Stimulated activated CD8-positive, alpha-beta memory T cell treated with anti-CD3 and anti-CD28 coated beads, Interleukin-2, amount 100 ng/mL, for 48 hours (primary cell): ENCODE measurements around the gene SLC37A3.
"Not testable (repeated sequence)": the region's sequence is repeated elsewhere in the genome, so short reads cannot be mapped to it uniquely, and the experiment has no call there.

Source experiments
- DNase-seq, 2 donors: peaks; one replicate each; pipeline ENCODE4 v3.0.0-alpha.2; 2020; ENCODE audit warnings: low read depth in 2 of 2

Gene SLC37A3

GRCh38 chr7:140347218-140347617, 51.1 kb downstream of the SLC37A3 start:
- DNase-seq: no peak

DNA sequence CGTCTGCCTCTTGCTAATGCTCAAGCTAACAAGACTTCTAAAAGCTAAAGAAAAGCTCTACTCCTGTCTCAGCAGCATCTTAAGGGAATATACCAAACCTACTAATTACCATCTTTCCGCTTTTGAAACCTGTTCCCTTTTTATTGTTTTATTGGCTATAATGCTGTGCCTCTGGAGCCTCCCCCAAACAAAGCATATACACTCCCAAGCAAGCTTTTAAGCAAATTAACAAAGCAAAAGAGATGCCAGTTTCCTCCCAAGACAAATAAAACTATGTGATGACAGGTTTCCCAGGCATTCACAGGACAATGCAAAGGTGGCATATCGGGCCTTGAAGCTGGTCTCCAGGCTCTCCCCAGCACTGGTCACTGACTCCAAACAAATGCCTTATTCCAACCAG, 52.9 kb downstream of the SLC37A3 start:
- no peak for DNase-seq

GRCh38 chr7:140342727-140343514, 55.4 kb downstream of the SLC37A3 start:
- DNase-seq: no peak

DNA sequence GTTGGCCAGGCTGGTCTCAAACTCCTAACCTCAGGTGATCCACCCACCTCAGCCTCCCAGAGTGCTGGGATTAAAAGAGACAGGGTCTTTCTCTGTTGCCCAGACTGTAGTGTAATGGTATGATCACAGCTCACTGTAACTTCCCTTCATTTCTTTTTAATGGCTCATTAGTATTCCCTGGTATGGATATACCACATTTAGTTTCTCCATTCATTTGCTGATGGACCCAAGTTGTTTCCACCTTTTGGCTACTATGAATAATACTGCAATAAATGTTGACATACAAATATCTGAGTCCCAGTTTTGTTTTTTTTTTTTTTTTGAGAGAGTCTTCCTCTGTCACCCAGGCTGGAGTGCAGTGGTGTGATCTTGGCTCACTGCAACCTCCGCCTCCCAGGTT, 59.4 kb downstream of the SLC37A3 start:
- not testable (repeated sequence) for DNase-seq

DNA sequence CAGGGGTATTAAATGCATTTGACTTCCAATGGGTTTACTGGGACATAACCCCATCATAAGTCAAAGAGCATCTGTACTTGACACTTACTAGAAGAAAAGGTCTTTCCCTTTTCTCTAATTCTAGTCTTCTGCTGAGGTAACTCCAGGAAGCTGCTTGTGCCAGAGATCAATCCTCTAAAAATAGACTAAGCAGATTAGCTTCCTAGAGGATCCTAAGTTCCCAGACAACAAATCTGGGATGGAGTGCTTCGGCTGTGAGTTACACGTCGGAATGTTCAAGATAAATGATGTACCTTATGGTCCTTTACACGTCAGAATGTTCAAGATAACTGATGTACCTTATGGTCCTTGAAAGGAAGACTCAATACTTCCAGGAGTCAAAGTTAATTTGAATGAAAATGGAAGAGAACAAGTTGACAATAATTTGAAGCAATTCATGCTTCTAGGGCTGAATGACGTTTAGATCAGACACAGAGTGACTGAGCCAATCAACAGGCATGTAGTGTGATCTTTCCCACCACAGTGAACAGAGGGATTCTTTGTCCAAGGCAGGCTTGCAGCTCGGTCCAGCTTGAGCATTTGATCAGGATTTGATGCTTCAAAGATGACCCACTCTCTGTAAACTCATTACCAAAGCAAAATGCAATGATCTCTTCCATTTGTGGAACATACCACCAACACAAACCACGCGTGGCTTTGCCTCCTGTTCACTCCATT, 63.8 kb downstream of the SLC37A3 start:
- no peak for DNase-seq

DNA sequence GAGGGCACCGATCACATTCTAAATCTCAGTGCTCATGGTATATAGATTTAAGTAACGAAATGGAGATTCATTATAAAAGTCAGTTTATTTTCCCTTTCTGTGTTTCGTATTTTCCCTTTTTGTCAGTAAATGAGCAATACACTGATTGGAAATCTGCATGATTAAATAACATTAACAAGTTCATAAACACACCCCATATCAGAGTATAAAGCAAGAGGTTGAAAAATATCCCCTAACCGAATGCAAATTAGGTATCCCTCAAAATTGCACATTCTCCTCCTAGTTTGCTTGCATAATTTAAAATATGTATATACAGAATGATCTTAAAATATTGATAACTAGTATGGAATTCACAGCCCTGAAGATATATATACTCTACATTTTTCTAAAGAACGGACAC, 64.6 kb downstream of the SLC37A3 start:
- DNase-seq: no peak

- DNase-seq: no peak
Observed at GRCh38 chr7:140333223-140333622, 65.1 kb downstream of the SLC37A3 start.

DNA sequence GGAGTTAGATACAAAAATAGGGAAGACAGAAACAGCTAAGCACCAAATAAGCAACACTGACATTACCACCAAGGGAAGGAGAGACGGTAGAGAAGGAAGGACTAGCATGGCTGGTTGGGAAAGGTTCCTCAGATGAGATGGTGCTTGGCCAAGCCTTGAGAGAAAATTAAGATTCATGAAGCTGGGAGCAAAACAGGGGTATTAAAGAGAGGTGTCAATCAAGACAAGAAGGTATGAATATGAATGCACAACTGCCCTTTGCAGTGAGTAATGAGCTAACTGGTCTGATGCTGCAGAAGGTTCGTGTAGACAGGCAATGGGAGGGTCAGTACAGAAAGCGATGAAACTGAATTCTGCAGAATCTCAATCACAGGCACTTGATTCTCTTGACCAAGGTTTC, 67.7 kb downstream of the SLC37A3 start:
- no peak for DNase-seq

DNA sequence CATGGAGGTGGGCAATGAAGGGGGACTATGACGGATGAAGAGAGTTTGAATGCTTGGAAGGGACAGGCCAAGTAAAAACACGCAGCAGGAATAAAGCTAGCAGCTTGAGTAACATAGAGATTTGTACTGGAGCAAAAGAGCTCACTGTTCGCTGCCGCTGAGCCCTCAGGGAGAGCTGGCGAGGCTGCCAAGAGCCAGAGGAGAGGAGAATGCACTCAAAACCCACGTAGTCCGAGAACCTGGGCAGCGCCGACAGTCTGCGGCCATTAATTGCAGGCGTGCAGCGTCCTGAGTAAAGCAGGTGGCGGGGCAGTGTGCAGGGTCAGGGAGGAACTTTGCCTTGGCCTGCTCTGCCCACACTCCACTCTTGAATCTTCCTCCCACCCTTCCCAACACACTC, 68.2 kb downstream of the SLC37A3 start:
- DNase-seq: no peak

DNA sequence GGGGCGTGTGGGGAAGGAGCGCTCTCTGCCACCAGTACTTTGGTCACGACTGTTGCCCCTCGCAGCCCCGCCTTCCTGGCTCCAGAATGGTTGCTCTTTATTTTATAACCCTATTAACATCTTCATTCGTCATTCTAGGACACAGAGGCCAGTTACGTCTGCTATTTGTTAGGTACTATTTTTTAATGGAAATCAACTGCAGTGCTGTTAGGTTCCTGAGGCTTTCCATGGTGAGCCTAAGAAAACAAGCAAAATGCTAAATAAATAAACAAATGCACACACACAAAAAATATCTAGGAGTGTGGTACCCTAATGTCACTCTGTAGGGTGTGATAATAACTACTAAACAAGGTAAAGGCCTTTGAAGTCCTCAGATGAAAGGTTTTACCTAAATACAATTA, 71.1 kb downstream of the SLC37A3 start:
- DNase-seq: no peak

- DNase-seq: peak in 1 of 2 donors; percentile 14
Observed at GRCh38 chr7:140326116-140326928, 72.0 kb downstream of the SLC37A3 start.

GRCh38 chr7:140325600-140325999, 72.7 kb downstream of the SLC37A3 start:
- no peak for DNase-seq

DNA sequence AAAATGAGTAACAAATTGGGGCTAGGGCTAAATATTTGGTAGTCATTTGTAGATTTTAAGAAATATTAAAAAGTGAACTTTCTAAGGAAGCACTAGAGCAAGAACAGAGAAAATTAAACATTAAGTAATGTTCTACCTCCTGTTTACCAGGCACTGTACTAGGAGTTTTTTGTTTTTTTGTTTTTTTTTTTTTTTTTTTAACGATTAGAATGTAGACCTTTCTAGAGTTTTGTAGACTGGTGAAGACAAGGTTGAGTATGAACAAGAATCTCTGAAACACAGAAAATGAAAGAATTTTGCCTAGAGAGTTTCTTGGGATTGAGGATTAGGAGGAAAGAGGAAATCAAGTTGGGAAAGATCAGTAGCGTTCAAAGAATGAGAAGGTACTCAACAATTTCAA, 73.6 kb downstream of the SLC37A3 start:
- no peak for DNase-seq

DNA sequence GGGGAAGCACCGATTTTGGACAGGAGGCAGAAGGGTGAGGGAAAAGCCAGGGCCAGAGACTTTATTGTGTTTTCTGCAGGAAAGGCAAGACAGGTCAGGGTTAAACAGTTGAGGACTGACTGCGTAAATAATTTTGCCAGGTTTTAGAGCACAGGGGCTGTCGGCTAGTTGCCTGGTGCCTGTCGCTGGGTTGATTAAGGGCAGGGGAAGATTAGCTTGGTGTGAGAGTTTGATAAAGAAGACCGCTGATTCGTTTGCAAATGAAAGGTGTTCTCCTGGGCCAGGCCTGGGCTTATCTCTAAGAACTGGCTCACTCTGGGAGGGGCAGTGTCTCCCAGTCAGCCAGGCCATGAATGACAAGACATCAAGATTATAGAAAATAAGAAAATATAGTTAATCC, 75.6 kb downstream of the SLC37A3 start:
- no peak for DNase-seq

GRCh38 chr7:140320078-140320477, 78.3 kb downstream of the SLC37A3 start:
- not testable (repeated sequence) for DNase-seq

- no peak for DNase-seq
Observed at GRCh38 chr7:140317999-140318398, 80.3 kb downstream of the SLC37A3 start.

GRCh38 chr7:140317597-140317996, 80.7 kb downstream of the SLC37A3 start:
- DNase-seq: peak in 1 of 2 donors; percentile 7

DNA sequence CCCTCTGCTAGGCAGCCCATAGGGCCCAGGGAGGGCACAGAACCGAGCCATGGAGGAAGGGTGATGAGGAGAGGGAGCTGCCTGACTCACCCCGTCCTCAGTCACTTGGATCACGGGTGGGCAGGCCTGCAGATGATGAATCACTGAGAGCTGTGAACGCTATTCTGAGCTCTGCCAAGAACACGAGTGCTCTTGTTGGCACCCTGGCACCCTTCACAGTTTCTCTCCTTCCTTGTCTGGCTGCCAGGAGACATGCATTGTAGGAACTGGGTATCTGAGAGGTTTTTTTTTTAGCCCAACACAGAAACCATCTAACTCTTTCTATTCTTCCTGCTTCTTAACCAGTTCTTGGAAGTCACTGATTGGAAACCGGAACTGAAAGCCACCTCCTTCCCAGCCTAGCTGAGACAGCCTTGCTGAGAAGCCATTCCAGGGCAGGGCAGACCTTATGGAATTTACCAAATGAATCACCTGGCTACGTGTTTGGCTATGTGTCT, 82.1 kb downstream of the SLC37A3 start:
- peak in 1 of 2 donors; percentile 10 for DNase-seq

GRCh38 chr7:140315498-140316164, 82.7 kb downstream of the SLC37A3 start:
- DNase-seq: no peak

GRCh38 chr7:140314573-140315480, 83.5 kb downstream of the SLC37A3 start:
- DNase-seq: no peak
